Measurements from ENCODE around the gene KANK2.

- TF ChIP-seq CTCF (IDR thresholded peaks at IDR 0.05; ENCODE audit: borderline replicate concordance, extremely low read depth, low read length, poor library complexity, severe bottlenecking) (no peak), EZH2 (IDR thresholded peaks at IDR 0.05; ENCODE audit: borderline replicate concordance, low read depth, low read length, severe bottlenecking) (no peak)
These were observed 28.8 kb downstream of the KANK2 start for GRCh38 chr19:11168568-11168967.
